ENCODE measurements around the gene ODAD3.
"Not testable (repeated sequence)": the region's sequence is repeated elsewhere in the genome, so short reads cannot be mapped to it uniquely, and the experiment has no call there.

The ODAD3 gene

DNA sequence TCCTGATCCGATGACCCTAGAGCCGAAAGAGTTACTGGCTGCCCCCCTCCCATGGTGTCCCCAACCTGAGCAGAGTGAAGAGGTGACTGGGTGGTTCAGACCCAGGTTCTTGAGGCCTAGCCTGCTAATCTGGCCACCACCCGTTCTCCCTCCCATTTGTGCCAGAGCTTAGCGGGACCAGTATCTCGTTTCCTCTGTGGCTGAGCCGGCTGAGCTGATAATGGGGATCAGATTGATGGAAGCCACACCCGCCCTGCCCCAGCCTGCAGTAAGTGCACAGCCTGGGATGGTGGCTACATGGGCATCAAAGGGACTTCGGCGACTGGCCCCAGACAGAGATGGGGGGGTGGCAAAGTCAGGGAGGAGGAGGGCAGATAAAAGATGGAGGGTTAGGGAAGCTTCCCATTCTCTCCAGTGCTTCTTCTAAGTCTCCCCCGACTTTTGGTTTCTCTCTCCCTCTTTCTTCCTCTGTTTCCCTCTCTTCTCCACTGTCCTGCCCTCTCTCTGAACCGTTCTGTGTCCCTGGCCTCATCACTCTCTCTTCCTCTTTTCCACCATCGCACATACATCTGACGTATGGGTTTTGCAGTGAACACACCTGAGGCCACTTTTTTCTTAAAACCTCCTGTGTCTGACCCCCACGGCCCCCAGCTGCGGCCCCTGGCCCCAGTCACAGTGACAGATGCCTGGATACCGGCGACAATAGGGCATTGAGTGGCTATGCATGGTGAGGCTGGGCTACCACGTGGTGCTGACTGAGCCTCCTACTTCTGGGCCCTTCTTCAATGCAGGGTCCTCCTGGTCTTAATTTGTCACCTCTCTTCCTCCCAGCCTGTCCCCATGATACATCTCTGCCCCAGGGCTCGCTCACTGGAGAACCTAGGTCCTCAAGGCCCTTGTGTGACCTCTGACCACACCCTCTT is 43.5 kb upstream of the ODAD3 start:
- Histone ChIP-seq H3K27me3 (ENCODE audit: control insufficient read depth in 2 of 2, insufficient read depth in 2 of 2, low read length in 2 of 2) (peaks cover 11 to 25% of the 10 kb centered on the region in 2 donors), H3K4me3 (ENCODE audit: low read length in 2 of 2) (no peak overlapping the region), H3K9me3 (ENCODE audit: control insufficient read depth in 2 of 2, low read length in 2 of 2) (no peaks in the 10 kb centered on the region), H3K4me1 (ENCODE audit: control insufficient read depth in 2 of 2, insufficient read depth in 2 of 2, low read length in 2 of 2) (peaks cover 6 to 11% of the 10 kb centered on the region in 2 donors), H3K27ac (ENCODE audit: low read depth in 2 of 2, low read length in 2 of 2) (no peak overlapping the region), H3K36me3 (ENCODE audit: control insufficient read depth in 2 of 2, insufficient read depth in 2 of 2, low read length in 2 of 2) (no peaks in the 10 kb centered on the region), H3K9ac (ENCODE audit: low read depth in 1 of 2, low read length in 2 of 2) (no peak overlapping the region)

DNA sequence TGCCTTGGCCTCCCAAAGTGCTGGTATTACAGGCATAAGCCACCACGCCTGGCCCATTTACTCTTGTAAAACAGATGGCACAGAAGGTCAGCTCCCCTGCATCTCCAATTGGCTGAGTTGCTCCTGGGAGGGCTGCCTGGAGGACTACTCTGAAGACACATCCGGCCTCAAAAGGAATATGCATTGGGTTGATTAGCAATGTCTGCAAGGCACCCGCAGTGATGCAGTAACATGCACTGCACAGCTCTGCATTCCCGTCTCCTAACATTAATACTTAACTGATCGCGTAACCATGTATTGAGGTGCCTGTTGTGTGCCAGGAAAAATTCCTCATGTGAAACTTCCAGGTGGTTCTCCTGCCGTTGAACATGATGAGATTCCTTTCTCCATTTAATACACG is 40.9 kb upstream of the ODAD3 start:
- Histone ChIP-seq H3K4me3 (ENCODE audit: low read length in 2 of 2) (no peak overlapping the region), H3K36me3 (ENCODE audit: control insufficient read depth in 2 of 2, insufficient read depth in 2 of 2, low read length in 2 of 2) (no peaks in the 10 kb centered on the region), H3K9ac (ENCODE audit: low read depth in 1 of 2, low read length in 2 of 2) (no peak overlapping the region), H3K27me3 (ENCODE audit: control insufficient read depth in 2 of 2, insufficient read depth in 2 of 2, low read length in 2 of 2) (peaks cover 3 to 5% of the 10 kb centered on the region in 2 donors), H3K27ac (ENCODE audit: low read depth in 2 of 2, low read length in 2 of 2) (no peak overlapping the region), H3K9me3 (ENCODE audit: control insufficient read depth in 2 of 2, low read length in 2 of 2) (no peaks in the 10 kb centered on the region), H3K4me1 (ENCODE audit: control insufficient read depth in 2 of 2, insufficient read depth in 2 of 2, low read length in 2 of 2) (no peaks in the 10 kb centered on the region)

- H3K4me1 ChIP-seq (ENCODE audit: control insufficient read depth in 2 of 2, insufficient read depth in 2 of 2, low read length in 2 of 2); H3K9ac ChIP-seq (ENCODE audit: low read depth in 1 of 2, low read length in 2 of 2): not testable (repeated sequence)
Measured at GRCh38 chr19:11475343-11475742, 40.4 kb upstream of the ODAD3 start.

GRCh38 chr19:11473725-11474124 is 38.8 kb upstream of the ODAD3 start:
- Histone ChIP-seq H3K4me3 (ENCODE audit: low read length in 2 of 2) (no peak overlapping the region), H3K9me3 (ENCODE audit: control insufficient read depth in 2 of 2, low read length in 2 of 2) (no peaks in the 10 kb centered on the region), H3K27me3 (ENCODE audit: control insufficient read depth in 2 of 2, insufficient read depth in 2 of 2, low read length in 2 of 2) (peaks cover 0 to 3% of the 10 kb centered on the region in 2 donors), H3K36me3 (ENCODE audit: control insufficient read depth in 2 of 2, insufficient read depth in 2 of 2, low read length in 2 of 2) (no peaks in the 10 kb centered on the region), H3K4me1 (ENCODE audit: control insufficient read depth in 2 of 2, insufficient read depth in 2 of 2, low read length in 2 of 2) (no peaks in the 10 kb centered on the region), H3K9ac (ENCODE audit: low read depth in 1 of 2, low read length in 2 of 2) (no peak overlapping the region), H3K27ac (ENCODE audit: low read depth in 2 of 2, low read length in 2 of 2) (no peak overlapping the region)

More at GRCh38 chr19:11475343-11475742, 40.4 kb upstream of the ODAD3 start:
- H3K27me3 ChIP-seq (ENCODE audit: control insufficient read depth in 2 of 2, insufficient read depth in 2 of 2, low read length in 2 of 2); H3K27ac ChIP-seq (ENCODE audit: low read depth in 2 of 2, low read length in 2 of 2); H3K9me3 ChIP-seq (ENCODE audit: control insufficient read depth in 2 of 2, low read length in 2 of 2); H3K36me3 ChIP-seq (ENCODE audit: control insufficient read depth in 2 of 2, insufficient read depth in 2 of 2, low read length in 2 of 2); H3K4me3 ChIP-seq (ENCODE audit: low read length in 2 of 2): not testable (repeated sequence)

DNA sequence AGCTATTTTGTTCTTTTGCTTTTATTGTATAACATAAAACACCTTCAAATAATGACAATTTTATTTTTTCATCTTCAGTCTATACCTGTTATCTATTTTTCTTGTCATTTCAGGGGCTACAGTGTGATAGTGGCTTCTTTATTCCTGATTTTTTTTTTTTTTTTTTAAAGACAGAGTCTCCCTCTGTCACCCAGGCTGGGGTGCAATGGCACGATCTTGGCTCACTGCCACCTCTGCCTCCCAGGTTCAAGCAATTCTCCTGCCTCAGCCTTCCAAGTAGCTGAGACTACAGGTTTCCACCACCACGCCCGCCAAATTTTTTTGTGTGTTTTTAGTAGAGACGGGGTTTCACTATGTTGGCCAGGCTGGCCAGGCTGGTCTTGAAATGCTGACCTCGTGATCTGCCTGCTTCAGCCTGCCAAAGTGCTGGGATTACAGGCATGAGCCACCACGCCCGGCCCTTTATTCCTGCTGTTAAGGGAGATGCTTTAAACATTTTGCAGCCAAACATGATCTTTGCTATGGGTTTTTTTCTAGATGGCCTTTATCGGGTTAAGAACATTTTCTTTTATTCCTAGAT is 33.4 kb upstream of the ODAD3 start:
- not testable (repeated sequence) for H3K9me3 ChIP-seq (ENCODE audit: control insufficient read depth in 2 of 2, low read length in 2 of 2); H3K27me3 ChIP-seq (ENCODE audit: control insufficient read depth in 2 of 2, insufficient read depth in 2 of 2, low read length in 2 of 2); H3K36me3 ChIP-seq (ENCODE audit: control insufficient read depth in 2 of 2, insufficient read depth in 2 of 2, low read length in 2 of 2); H3K4me3 ChIP-seq (ENCODE audit: low read length in 2 of 2); H3K27ac ChIP-seq (ENCODE audit: low read depth in 2 of 2, low read length in 2 of 2); H3K4me1 ChIP-seq (ENCODE audit: control insufficient read depth in 2 of 2, insufficient read depth in 2 of 2, low read length in 2 of 2); H3K9ac ChIP-seq (ENCODE audit: low read depth in 1 of 2, low read length in 2 of 2)

DNA sequence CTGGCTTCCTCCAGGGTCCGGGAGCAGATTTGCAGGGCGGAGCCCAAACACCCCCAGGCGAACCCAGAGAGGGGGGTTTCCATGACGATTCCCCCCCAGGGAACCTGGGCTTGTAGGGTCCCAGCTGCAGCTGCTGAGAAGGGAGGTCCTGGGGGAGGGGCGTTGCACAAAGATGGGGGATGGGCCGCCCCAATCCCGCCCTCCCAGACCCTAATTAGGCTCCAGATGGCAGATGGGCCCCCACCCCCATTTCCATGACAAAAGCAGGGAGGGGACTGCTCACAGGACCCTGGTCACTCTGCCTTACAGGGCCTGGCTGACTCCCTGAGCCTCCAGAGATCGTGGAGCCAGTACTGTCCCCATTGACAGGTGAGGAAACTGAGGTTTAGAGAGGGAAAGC is 30.7 kb upstream of the ODAD3 start:
- no peak overlapping the region for H3K9ac ChIP-seq (ENCODE audit: low read depth in 1 of 2, low read length in 2 of 2)
- peaks cover 2 to 4% of the 10 kb centered on the region in 2 donors for H3K27me3 ChIP-seq (ENCODE audit: control insufficient read depth in 2 of 2, insufficient read depth in 2 of 2, low read length in 2 of 2)
- no peak overlapping the region for H3K27ac ChIP-seq (ENCODE audit: low read depth in 2 of 2, low read length in 2 of 2)
- no peaks in the 10 kb centered on the region for H3K36me3 ChIP-seq (ENCODE audit: control insufficient read depth in 2 of 2, insufficient read depth in 2 of 2, low read length in 2 of 2)
- no peaks in the 10 kb centered on the region for H3K9me3 ChIP-seq (ENCODE audit: control insufficient read depth in 2 of 2, low read length in 2 of 2)
- H3K4me1 ChIP-seq (ENCODE audit: control insufficient read depth in 2 of 2, insufficient read depth in 2 of 2, low read length in 2 of 2), result no peaks in the 10 kb centered on the region
- H3K4me3 ChIP-seq (ENCODE audit: low read length in 2 of 2), result no peak overlapping the region

DNA sequence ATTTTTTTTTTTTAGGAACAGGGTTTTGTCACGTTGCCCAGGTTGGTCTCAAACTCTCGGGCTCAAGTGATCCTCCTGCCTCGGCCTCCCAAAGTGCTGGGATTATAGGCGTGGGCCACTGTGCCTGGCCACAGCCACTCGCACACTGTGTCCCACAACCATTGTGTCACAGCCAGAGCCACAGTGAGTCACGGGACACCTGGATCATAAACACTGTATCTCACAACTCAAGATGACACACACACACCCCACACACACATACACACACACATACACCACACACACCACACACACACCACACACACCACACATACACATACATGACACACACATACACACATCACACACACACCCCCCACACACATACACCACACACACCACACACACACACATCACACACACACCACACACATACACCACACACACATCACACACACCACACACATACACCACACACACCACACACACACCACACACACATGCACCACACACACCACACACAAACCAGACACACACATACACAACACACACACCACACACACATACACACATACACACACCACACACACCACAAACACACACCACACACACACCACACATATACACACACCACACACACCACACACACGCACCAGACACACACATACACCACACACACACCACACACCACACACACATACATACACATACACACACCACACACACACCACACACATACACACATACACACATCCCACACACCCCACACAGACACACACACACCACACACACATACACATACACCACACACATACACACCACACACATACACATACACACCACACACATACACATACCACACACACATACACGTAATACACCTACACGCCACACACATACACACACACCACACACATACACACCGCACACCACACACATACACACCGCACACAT is 29.7 kb upstream of the ODAD3 start:
- no peak overlapping the region for H3K27ac ChIP-seq (ENCODE audit: low read depth in 2 of 2, low read length in 2 of 2)
- no peak overlapping the region for H3K4me3 ChIP-seq (ENCODE audit: low read length in 2 of 2)
- H3K9me3 ChIP-seq (ENCODE audit: control insufficient read depth in 2 of 2, low read length in 2 of 2), result no peaks in the 10 kb centered on the region
- H3K27me3 ChIP-seq (ENCODE audit: control insufficient read depth in 2 of 2, insufficient read depth in 2 of 2, low read length in 2 of 2), result peaks cover 2 to 4% of the 10 kb centered on the region in 2 donors
- H3K9ac ChIP-seq (ENCODE audit: low read depth in 1 of 2, low read length in 2 of 2), result no peak overlapping the region
- no peaks in the 10 kb centered on the region for H3K4me1 ChIP-seq (ENCODE audit: control insufficient read depth in 2 of 2, insufficient read depth in 2 of 2, low read length in 2 of 2)
- H3K36me3 ChIP-seq (ENCODE audit: control insufficient read depth in 2 of 2, insufficient read depth in 2 of 2, low read length in 2 of 2), result no peaks in the 10 kb centered on the region

- no peak overlapping the region for H3K9ac ChIP-seq (ENCODE audit: low read depth in 1 of 2, low read length in 2 of 2)
- no peak overlapping the region for H3K4me3 ChIP-seq (ENCODE audit: low read length in 2 of 2)
- H3K27ac ChIP-seq (ENCODE audit: low read depth in 2 of 2, low read length in 2 of 2), result no peak overlapping the region
- H3K9me3 ChIP-seq (ENCODE audit: control insufficient read depth in 2 of 2, low read length in 2 of 2), result no peaks in the 10 kb centered on the region
- H3K36me3 ChIP-seq (ENCODE audit: control insufficient read depth in 2 of 2, insufficient read depth in 2 of 2, low read length in 2 of 2), result no peaks in the 10 kb centered on the region
- peaks cover 2 to 4% of the 10 kb centered on the region in 2 donors for H3K27me3 ChIP-seq (ENCODE audit: control insufficient read depth in 2 of 2, insufficient read depth in 2 of 2, low read length in 2 of 2)
- H3K4me1 ChIP-seq (ENCODE audit: control insufficient read depth in 2 of 2, insufficient read depth in 2 of 2, low read length in 2 of 2), result no peaks in the 10 kb centered on the region
Measured at GRCh38 chr19:11463391-11463790, 28.5 kb upstream of the ODAD3 start.

- H3K27ac ChIP-seq (ENCODE audit: low read depth in 2 of 2, low read length in 2 of 2), result no peak overlapping the region
- H3K27me3 ChIP-seq (ENCODE audit: control insufficient read depth in 2 of 2, insufficient read depth in 2 of 2, low read length in 2 of 2), result peaks cover 2 to 4% of the 10 kb centered on the region in 2 donors
- no peak overlapping the region for H3K4me3 ChIP-seq (ENCODE audit: low read length in 2 of 2)
- H3K9ac ChIP-seq (ENCODE audit: low read depth in 1 of 2, low read length in 2 of 2), result no peak overlapping the region
- H3K36me3 ChIP-seq (ENCODE audit: control insufficient read depth in 2 of 2, insufficient read depth in 2 of 2, low read length in 2 of 2), result no peaks in the 10 kb centered on the region
- H3K4me1 ChIP-seq (ENCODE audit: control insufficient read depth in 2 of 2, insufficient read depth in 2 of 2, low read length in 2 of 2), result no peaks in the 10 kb centered on the region
- H3K9me3 ChIP-seq (ENCODE audit: control insufficient read depth in 2 of 2, low read length in 2 of 2), result no peaks in the 10 kb centered on the region
Measured at GRCh38 chr19:11461453-11461852, 26.5 kb upstream of the ODAD3 start.

DNA sequence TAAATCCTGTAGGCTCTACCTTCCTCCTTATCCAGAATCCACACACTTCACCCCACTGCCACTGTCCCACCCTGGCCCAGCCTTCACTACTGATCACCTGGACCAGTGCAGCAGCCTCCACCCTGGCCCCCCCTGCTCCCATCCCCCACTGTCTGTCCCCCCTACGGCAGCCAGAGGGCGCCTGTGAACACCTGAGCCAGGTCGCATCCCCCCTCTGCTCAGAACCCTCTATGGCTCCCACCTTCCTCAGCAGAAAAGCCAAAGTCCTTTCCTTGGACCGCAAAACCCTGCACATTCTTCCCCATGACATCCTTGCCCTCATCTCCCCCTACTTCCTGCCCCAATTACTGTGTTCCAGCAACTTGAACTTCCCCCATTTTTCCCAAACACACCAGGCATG is 25.3 kb upstream of the ODAD3 start:
- Histone ChIP-seq H3K4me3 (ENCODE audit: low read length in 2 of 2) (no peak overlapping the region), H3K27ac (ENCODE audit: low read depth in 2 of 2, low read length in 2 of 2) (no peak overlapping the region), H3K27me3 (ENCODE audit: control insufficient read depth in 2 of 2, insufficient read depth in 2 of 2, low read length in 2 of 2) (peaks cover 2 to 4% of the 10 kb centered on the region in 2 donors), H3K4me1 (ENCODE audit: control insufficient read depth in 2 of 2, insufficient read depth in 2 of 2, low read length in 2 of 2) (no peaks in the 10 kb centered on the region), H3K36me3 (ENCODE audit: control insufficient read depth in 2 of 2, insufficient read depth in 2 of 2, low read length in 2 of 2) (no peaks in the 10 kb centered on the region), H3K9ac (ENCODE audit: low read depth in 1 of 2, low read length in 2 of 2) (no peak overlapping the region), H3K9me3 (ENCODE audit: control insufficient read depth in 2 of 2, low read length in 2 of 2) (no peaks in the 10 kb centered on the region)

Data from mucosa of rectum (tissue), 2 donors.